Karpas-422 (cell line): ENCODE results near the gene KCNQ1. TPM values are rescaled to one million over a fixed set of nuclear protein-coding genes. Genes with fewer than 3 reads are reported as not detected.

Experiments
- DNase-seq: peaks from one replicate; pipeline ENCODE4 v3.0.0-alpha.2; 2015
- H2AFZ ChIP-seq: fragments of 200-600 bp; sonication (generic); 2 replicates; pipeline ENCODE4 v1.6.1; 2014; ENCODE audit warnings: antibody characterized with exemption, low read length, mixed read lengths
- H3K27ac ChIP-seq: fragments of 200-600 bp; sonication (generic); 2 replicates; pipeline ENCODE4 v1.5.1; 2014; ENCODE audit warnings: mild to moderate bottlenecking, low read length, moderate library complexity
- H3K27me3 ChIP-seq: fragments of 200-600 bp; sonication (generic); 2 replicates; pipeline ENCODE4 v1.6.1; 2014; ENCODE audit warnings: low read length, mixed read lengths
- H3K36me3 ChIP-seq: fragments of 200-600 bp; sonication (generic); 2 replicates; pipeline ENCODE4 v1.6.1; 2014; ENCODE audit warnings: low read length, mixed read lengths; ENCODE audit not compliant: insufficient read depth
- H3K4me1 ChIP-seq: fragments of 200-600 bp; sonication (generic); 2 replicates; pipeline ENCODE4 v1.6.1; 2014; ENCODE audit warnings: mild to moderate bottlenecking, low read length, mixed read lengths
- H3K4me2 ChIP-seq: fragments of 200-600 bp; sonication (generic); 2 replicates; pipeline ENCODE4 v1.6.1; 2014; ENCODE audit warnings: low read length, low read depth, mild to moderate bottlenecking; ENCODE audit not compliant: poor library complexity, severe bottlenecking
- H3K4me3 ChIP-seq: fragments of 200-600 bp; sonication (generic); 2 replicates; pipeline ENCODE4 v1.5.1; 2014; ENCODE audit warnings: mild to moderate bottlenecking, antibody characterized with exemption, low read length, mixed read lengths
- H3K79me2 ChIP-seq: fragments of 200-600 bp; sonication (generic); 2 replicates; pipeline ENCODE4 v1.6.1; 2014; ENCODE audit warnings: mild to moderate bottlenecking, low read length, mixed read lengths
- H3K9ac ChIP-seq: fragments of 200-600 bp; sonication (generic); 2 replicates; pipeline ENCODE4 v1.6.0; 2014; ENCODE audit warnings: low read length
- H3K9me2 ChIP-seq: fragments of 200-600 bp; sonication (generic), shearing (Covaris generic); replicated peaks from 2 replicates; pipeline ENCODE4 v1.6.0; 2014; ENCODE audit warnings: mild to moderate bottlenecking, low read length, moderate library complexity; ENCODE audit not compliant: insufficient read depth
- H3K9me3 ChIP-seq: fragments of 300-700, 200-600 bp; sonication (generic); 2 replicates; pipeline ENCODE4 v1.6.1; 2014; ENCODE audit warnings: low read length, mixed read lengths
- H4K20me1 ChIP-seq: fragments of 200-600 bp; sonication (generic); 2 replicates; pipeline ENCODE4 v1.6.1; 2014; ENCODE audit warnings: mild to moderate bottlenecking, antibody characterized with exemption, low read length, low read depth; ENCODE audit not compliant: insufficient read depth
- total RNA-seq: library from RNA; depleted of rRNA; stranded (reverse); fragments of >200 nt; shearing (Covaris generic); gene quantifications from 2 replicates; pipeline ENCODE4 v1.2.3, GENCODE V29; 2014; ENCODE audit warnings: low replicate concordance

The KCNQ1 gene
- total RNA-seq, 1 experiment from 2014 or later, result not detected

- no peaks in the 10 kb centered on the region for H3K79me2 ChIP-seq
- H3K9ac ChIP-seq, result no peak overlapping the region
- no peaks in the 10 kb centered on the region for H3K9me2 ChIP-seq
- H3K4me3 ChIP-seq, result no peak overlapping the region
- H3K9me3 ChIP-seq, result no peaks in the 10 kb centered on the region
- H3K4me1 ChIP-seq, result no peaks in the 10 kb centered on the region
- H3K4me2 ChIP-seq, result no peak overlapping the region
- no peak overlapping the region for H3K27ac ChIP-seq
- no peaks in the 10 kb centered on the region for H4K20me1 ChIP-seq
- no peaks in the 10 kb centered on the region for H3K27me3 ChIP-seq
- no peak overlapping the region for H2AFZ ChIP-seq
- H3K36me3 ChIP-seq, result no peaks in the 10 kb centered on the region
- DNase-seq, result no peak
Observed at GRCh38 chr11:2750682-2751522, 306.1 kb downstream of the KCNQ1 start.

GRCh38 chr11:2751523-2752203 is 306.9 kb downstream of the KCNQ1 start:
- no peak for DNase-seq
- H4K20me1 ChIP-seq, result no peaks in the 10 kb centered on the region

GRCh38 chr11:2752204-2752770 is 307.5 kb downstream of the KCNQ1 start:
- Histone ChIP-seq H3K27ac (no peak overlapping the region), H2AFZ (no peak overlapping the region), H3K4me2 (no peak overlapping the region), H3K79me2 (no peaks in the 10 kb centered on the region), H3K4me3 (no peak overlapping the region), H3K9me3 (no peaks in the 10 kb centered on the region), H3K9me2 (no peaks in the 10 kb centered on the region), H3K4me1 (no peaks in the 10 kb centered on the region), H4K20me1 (no peaks in the 10 kb centered on the region), H3K36me3 (no peaks in the 10 kb centered on the region), H3K9ac (no peak overlapping the region), H3K27me3 (no peaks in the 10 kb centered on the region; the same call in 1 of the 2 replicates)
- no peak for DNase-seq

More at GRCh38 chr11:2751523-2752203, 306.9 kb downstream of the KCNQ1 start:
- Histone ChIP-seq H3K36me3 (no peaks in the 10 kb centered on the region), H2AFZ (no peak overlapping the region), H3K4me1 (no peaks in the 10 kb centered on the region), H3K4me2 (no peak overlapping the region), H3K9ac (no peak overlapping the region), H3K9me3 (no peaks in the 10 kb centered on the region), H3K79me2 (no peaks in the 10 kb centered on the region), H3K4me3 (no peak overlapping the region), H3K27ac (no peak overlapping the region), H3K9me2 (no peaks in the 10 kb centered on the region), H3K27me3 (no peaks in the 10 kb centered on the region)

GRCh38 chr11:2752923-2753322 is 308.1 kb downstream of the KCNQ1 start:
- no peak overlapping the region for H2AFZ ChIP-seq
- H3K27ac ChIP-seq, result no peak overlapping the region
- DNase-seq, result no peak
- no peaks in the 10 kb centered on the region for H4K20me1 ChIP-seq
- no peak overlapping the region for H3K4me2 ChIP-seq
- H3K27me3 ChIP-seq, result no peaks in the 10 kb centered on the region; the same call in 1 of the 2 replicates
- no peaks in the 10 kb centered on the region for H3K79me2 ChIP-seq
- H3K9ac ChIP-seq, result no peak overlapping the region
- H3K4me1 ChIP-seq, result no peaks in the 10 kb centered on the region
- H3K36me3 ChIP-seq, result no peaks in the 10 kb centered on the region
- H3K9me3 ChIP-seq, result no peaks in the 10 kb centered on the region
- no peak overlapping the region for H3K4me3 ChIP-seq
- no peaks in the 10 kb centered on the region for H3K9me2 ChIP-seq

- Histone ChIP-seq H2AFZ (no peak overlapping the region), H3K4me2 (no peak overlapping the region), H3K9me2 (no peaks in the 10 kb centered on the region), H3K79me2 (no peaks in the 10 kb centered on the region), H3K9ac (no peak overlapping the region), H3K4me3 (no peak overlapping the region), H4K20me1 (no peaks in the 10 kb centered on the region), H3K4me1 (no peaks in the 10 kb centered on the region), H3K36me3 (no peaks in the 10 kb centered on the region), H3K27me3 (no peaks in the 10 kb centered on the region; the same call in 1 of the 2 replicates), H3K9me3 (no peaks in the 10 kb centered on the region), H3K27ac (no peak overlapping the region)
- DNase-seq, result no peak
Observed at GRCh38 chr11:2754008-2754407, 309.2 kb downstream of the KCNQ1 start.

GRCh38 chr11:2755071-2755470 is 310.3 kb downstream of the KCNQ1 start:
- Histone ChIP-seq H3K9me3 (no peaks in the 10 kb centered on the region), H2AFZ (no peak overlapping the region), H3K27ac (no peak overlapping the region), H3K9ac (no peak overlapping the region), H3K79me2 (no peaks in the 10 kb centered on the region), H3K4me2 (no peak overlapping the region), H3K36me3 (no peaks in the 10 kb centered on the region), H3K4me1 (no peaks in the 10 kb centered on the region), H3K27me3 (no peaks in the 10 kb centered on the region; the same call in 1 of the 2 replicates), H4K20me1 (no peaks in the 10 kb centered on the region), H3K9me2 (no peaks in the 10 kb centered on the region), H3K4me3 (no peak overlapping the region)
- no peak for DNase-seq

GRCh38 chr11:2758751-2759150 is 313.9 kb downstream of the KCNQ1 start:
- Histone ChIP-seq H3K4me3 (no peak overlapping the region), H3K27me3 (no peaks in the 10 kb centered on the region; the same call in 1 of the 2 replicates), H3K4me2 (no peak overlapping the region), H3K27ac (no peak overlapping the region), H4K20me1 (no peaks in the 10 kb centered on the region), H3K9me3 (no peaks in the 10 kb centered on the region), H3K4me1 (no peaks in the 10 kb centered on the region), H3K79me2 (no peaks in the 10 kb centered on the region), H3K9ac (no peak overlapping the region), H3K36me3 (no peaks in the 10 kb centered on the region), H3K9me2 (no peaks in the 10 kb centered on the region), H2AFZ (no peak overlapping the region)
- no peak for DNase-seq
